DMS53 treated with DMSO at 0.1 percent for 48 hours (cell line): ENCODE results near the gene TGM2.

Experiments used
- DNase-seq: peaks from one replicate; lab custom pipeline; 2025; ENCODE audit not compliant: unreplicated experiment; lab: John Stamatoyannopoulos, UW

The TGM2 gene

DNA sequence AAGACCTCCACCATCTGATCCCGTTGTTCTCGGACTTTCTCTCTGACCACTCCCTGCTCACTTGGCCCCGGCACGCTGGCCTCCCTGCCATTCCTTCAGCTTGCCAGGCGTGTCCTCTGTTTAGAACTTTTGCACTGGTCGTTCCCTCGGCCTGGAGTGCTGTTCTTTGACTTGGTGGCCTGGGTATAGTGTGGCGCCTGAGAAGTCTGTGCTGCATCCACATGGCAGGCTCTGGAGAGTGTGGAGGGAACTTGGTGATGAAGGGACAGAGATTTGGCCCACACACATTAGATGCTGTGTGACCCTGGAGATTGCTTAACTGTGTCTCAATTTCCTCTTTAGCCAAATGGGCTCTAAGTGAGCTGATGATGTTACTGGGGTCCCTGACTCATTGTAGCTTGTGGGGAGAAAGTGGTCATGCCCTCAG lies 13.0 kb upstream of the TGM2 start:
- no peak for DNase-seq

DNA sequence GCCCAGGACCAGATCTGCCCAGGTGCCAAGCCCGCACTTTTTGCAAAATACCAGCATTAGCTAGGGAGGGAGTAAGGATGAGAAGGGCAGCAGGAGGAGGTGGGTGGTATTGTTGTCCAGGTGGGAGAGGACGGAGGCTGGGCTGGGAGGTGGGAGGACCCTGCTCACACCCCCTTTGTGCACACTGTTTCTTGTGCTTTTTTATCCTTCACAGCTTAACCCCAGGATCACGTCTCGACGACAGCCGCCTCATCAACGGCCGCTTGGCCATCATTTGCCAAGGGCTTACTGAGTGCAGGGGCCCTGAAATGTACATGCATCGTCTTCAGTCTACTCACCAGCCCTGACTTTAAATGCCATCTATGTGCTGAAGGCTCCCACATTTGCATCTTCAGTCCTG lies 12.1 kb upstream of the TGM2 start:
- DNase-seq: no peak

DNA sequence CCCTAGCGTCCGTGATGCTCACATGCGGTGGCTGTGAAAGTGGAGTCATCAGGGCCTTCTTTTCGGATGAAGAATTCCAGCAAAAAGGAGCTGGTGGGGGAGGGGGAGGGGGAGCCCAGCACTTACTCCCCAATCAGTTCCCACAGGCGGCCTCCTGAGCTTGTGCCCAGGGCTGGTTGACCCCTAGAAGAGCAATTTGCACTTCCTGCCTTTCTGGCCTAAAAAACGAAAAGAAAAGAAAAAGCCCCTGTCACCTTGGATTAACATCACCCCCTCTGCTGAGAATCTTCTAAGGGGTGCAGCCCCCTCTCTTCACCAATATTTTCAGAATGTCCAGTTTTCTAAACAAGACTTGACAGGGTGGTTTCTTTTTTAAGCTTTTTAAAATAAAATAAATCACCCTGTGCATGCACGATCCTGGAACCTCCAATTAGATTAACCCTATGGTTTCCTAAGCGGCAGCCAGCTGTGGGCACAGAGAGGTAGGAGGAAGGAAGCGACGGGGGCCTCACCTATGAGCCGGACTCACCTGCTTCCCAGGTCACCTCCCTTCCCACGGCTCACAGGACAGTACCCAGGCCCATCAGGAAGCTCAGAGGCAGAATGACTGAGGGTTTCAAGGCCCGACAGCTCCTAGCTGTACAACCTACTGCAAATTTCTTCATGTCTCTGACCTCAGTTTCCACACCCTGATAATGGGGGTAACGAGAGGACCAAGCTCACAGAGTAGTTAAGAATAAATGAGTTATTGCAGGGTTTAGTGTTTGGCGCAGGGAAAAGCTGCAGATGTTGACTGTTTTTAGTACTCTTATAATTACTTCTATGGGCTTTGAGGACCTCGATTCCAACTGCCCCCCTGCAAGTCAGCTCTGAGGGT lies 10.5 kb upstream of the TGM2 start:
- DNase-seq: no peak

DNA sequence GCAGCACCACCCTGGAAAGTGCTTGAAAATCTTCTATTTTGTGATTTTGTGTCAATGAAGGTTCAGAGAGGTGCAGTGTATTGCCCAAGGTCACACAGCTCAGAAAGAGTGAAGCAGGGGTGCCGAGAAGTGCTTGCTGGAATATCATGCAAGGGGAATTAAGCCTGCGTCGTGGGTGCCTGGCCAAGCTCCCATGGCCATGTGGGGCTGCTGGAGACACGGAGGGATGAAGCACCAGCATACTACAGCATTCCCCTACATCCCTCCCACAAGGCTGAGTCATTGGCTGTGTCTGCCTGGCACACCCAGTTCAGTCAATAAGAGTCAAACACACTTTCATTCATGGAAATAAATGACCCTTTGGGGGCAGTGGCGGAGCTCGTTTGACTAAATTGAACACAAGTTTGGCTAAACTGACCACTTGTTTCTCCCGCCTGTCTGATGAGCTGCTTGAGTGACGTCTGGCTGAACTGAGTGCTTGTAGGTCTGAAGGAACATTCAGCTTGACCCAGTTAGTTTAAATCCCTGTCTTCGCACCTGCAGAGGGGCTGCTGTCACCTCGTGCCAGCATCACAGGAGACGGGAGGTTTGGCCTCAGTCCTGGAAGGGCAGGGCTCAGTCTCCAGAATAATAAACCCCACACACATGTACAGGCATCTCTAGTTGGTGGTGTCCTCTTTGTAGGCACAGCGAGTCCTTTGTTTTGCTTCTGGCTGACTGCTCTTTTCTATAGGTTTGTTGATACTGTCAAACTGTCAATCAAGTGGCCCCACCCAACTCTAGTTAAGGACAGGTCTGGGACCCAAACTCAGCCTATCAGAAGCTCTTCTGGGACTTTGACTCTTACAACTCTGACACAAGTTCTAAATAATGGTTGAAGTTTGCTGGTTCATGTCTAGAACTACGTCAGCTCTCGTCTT lies 8.4 kb upstream of the TGM2 start:
- no peak for DNase-seq

GRCh38 chr20:38172408-38172807 lies 7.3 kb upstream of the TGM2 start:
- no peak for DNase-seq

- no peak for DNase-seq
Measured at GRCh38 chr20:38171675-38172043, 6.6 kb upstream of the TGM2 start.

GRCh38 chr20:38170826-38171674 lies 6.0 kb upstream of the TGM2 start:
- DNase-seq: no peak

- no peak for DNase-seq
Measured at GRCh38 chr20:38170219-38170825, 5.3 kb upstream of the TGM2 start.

DNA sequence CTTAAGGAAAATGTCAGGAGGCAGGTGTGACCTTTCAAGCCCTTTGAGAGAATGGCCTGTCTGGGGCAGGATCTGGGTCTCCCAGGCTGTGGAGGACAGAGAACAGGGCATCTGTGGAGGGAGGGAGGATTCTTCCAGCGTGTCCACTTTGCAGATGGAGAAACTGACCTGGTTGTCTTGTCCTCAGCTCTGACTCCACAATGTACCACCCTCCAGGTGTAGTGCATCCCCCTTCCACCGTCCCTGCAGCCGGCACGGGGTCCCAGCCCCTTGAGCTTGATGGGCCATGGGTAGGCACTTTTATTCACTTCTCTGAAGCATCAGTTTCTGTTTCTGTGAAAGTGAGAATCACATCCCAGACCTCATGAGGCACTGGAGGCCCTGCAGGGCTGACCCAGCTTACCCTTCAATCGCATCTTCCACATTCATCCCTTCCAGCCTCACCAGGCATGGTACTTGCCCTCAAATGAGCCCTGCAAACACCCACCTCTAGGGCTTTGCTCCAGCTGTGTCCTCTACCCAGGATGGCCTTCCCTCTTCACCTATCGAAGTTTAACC lies 4.6 kb upstream of the TGM2 start:
- no peak for DNase-seq

GRCh38 chr20:38168791-38169589 lies 3.9 kb upstream of the TGM2 start:
- no peak for DNase-seq

DNA sequence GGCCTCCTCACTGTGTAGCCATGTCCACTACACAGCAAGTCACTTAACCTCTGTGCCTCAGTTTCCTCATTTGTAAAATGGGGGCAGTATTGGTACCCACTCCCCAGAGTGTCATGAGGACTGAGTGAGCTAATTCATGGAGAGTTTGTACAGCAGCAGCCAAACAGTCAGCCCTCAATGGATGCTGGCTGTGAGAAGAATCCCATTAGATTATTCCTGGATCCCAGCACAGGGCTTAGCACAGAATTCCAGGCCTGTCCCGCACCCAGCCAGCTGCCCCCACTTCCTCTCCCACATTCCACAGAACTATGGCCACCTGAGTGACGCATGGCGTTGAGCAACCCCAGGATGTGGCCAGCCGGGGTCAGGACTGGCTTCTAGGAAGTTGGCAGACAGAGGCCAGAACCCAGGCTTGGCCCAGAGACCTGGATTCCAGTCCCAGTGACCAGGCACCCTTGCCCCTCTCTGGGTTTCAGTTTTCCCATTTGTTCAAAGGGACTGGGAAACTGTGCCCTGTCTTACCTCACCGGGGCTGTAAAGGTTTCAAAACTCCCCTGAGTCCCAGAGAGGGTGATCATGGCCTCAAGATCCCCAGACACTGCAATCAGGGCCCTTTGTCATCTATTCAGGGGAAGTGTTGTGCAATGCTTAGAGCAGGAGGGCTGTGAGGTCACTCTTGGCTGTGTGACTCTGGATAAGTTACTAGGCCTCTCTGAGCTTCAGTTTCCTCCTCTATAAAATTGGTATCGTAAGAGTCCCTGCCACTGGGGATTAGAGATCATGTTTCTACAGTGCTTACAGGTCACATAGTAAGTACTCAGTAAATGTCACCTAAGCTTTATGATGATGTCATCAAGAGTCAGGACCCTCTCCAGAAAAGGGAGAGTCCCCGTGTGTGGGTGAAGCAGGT lies 3.0 kb upstream of the TGM2 start:
- no peak for DNase-seq

DNA sequence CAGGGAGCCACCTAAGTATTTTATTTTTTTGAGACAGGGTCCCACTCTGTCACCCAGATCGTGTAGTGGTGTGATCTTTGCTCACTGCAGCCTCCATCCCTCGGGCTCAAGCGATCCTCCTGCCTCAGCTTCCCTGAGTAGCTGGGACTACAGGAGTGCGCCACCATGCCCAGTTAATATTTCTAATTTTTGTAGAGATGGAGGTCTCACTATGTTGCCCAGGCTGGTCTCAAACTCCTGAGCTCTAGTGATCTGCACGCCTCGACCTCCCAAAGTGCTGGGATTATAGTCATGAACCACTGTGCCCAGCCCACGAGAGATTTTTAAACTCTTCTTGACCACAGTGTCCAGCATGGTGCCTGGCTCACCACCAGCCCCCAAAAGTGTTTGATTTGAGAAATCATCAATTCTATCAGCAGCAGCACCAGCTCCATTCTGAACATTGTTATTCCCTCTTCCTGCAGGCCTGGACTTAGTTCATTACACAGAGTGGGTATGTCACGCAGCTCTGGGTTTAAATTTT lies 2.3 kb upstream of the TGM2 start:
- DNase-seq: no peak

- DNase-seq: no peak
Measured at GRCh38 chr20:38166703-38167233, 1.7 kb upstream of the TGM2 start.

DNA sequence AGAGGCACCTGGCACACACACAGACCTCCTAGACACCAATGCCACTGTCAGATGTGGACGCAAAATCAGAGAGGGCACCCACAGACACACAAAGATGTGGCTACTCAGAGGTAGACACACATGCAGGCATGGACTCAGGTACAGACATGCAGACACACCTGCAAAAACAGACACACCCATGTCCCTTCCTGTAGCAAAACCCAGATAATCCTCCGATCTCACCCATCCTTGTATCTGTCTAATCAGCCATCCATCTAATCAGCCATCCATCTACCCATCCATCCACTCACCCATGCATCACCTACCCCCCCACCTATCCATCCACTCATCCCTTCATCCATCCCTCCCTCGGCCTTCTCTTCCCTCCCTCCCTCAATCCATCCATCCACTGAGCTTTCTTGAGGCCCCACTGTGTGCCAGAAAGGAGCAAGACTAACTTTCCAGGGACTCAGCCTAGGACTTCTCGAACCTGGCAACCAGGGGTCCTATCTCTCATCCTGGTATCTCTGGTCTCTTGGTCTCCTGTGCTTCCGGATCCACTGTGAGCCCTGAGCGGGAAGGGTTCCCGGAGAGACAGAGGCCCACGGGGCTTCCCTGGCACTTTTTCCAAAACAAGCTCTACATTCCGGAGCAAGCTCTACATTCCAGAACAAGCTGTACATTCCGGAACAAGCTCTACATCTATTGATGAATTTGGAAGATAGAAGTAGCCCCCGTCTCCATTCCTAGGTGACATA lies 1.1 kb upstream of the TGM2 start:
- no peak for DNase-seq

- DNase-seq: no peak
Measured at GRCh38 chr20:38164624-38165088, 414 bp downstream of the TGM2 start.

DNA sequence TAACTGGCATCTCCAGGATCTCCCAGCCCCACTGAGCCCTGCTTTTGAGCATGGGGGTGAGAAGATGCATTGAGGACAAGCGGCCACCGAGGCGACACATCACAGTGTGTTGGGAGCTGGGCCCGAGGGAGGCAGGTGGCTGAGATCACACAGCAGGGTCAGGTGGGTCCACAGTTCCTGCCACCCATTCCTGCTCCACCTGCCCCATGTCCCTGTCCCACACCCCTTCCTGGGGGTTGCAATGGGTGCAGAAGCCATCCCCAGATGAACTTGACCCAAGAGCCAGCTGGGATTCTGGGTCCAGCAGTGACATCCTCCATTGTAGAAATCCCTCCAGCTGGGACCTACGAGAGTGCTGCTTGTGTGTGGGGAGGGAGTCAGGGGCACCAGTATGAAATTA lies 1.0 kb downstream of the TGM2 start:
- DNase-seq: no peak
